Psoas muscle (tissue), 8 donors: ENCODE results near the gene SHPK. TPM values are rescaled to one million over a fixed set of nuclear protein-coding genes. Genes with fewer than 3 reads are reported as not detected.

Source experiments
- ATAC-seq, 4 donors: fragments of 200-7000 bp; cut with Tn5 transposase; one replicate each; pipeline ENCODE4 v1.9.1; 2020; ENCODE audit warnings: moderate library complexity in 3 of 4, mild to moderate bottlenecking in 2 of 4
- DNase-seq, 2 donors: peaks; one replicate each; pipeline ENCODE4 v3.0.0-alpha.2; 2020
- H3K27ac ChIP-seq: fragments of 200-600 bp; one replicate; pipeline ENCODE4 v1.8.0; 2022
- H3K27me3 ChIP-seq, 3 donors: fragments of 200-600 bp in 1 of 3; one replicate each; pipeline versions ENCODE4 v1.6.1 to v1.8.0; 2013 to 2022; ENCODE audit warnings: low read length in 2 of 3, mild to moderate bottlenecking in 2 of 3, moderate library complexity in 1 of 3; ENCODE audit not compliant: insufficient read depth in 3 of 3
- H3K36me3 ChIP-seq, 2 donors: fragments of 200-600 bp in 1 of 2; one replicate each; pipeline versions ENCODE4 v1.6.1 to v1.8.0; 2013 to 2022; ENCODE audit warnings: low read depth in 1 of 2, mild to moderate bottlenecking in 1 of 2, moderate library complexity in 1 of 2; ENCODE audit not compliant: insufficient read depth in 1 of 2
- H3K4me1 ChIP-seq: fragments of 200-600 bp; one replicate; pipeline ENCODE4 v1.8.0; 2022
- H3K4me3 ChIP-seq: fragments of 200-600 bp; one replicate; pipeline ENCODE4 v1.8.0; 2022; ENCODE audit warnings: mild to moderate bottlenecking
- H3K9me3 ChIP-seq: fragments of 200-600 bp; one replicate; pipeline ENCODE4 v1.8.0; 2022
- CTCF ChIP-seq: fragments of 200-600 bp; IDR thresholded peaks from one replicate; pipeline ENCODE4 v1.8.0; 2022; ENCODE audit warnings: antibody characterized with exemption
- WGBS, 3 donors: extraction: QIAGEN DNeasy Blood & Tissue Kit; methylation state at CpG; one replicate each; pipeline versions ENCODE4 v1.1.6 to v1.1.7; 2013; 5-methylcytosine and 5-hydroxymethylcytosine counted together
- intact Hi-C, 2 donors: fragments of 100-400 bp; cut with DNase I; formaldehyde crosslinking; loops; one replicate each; pipeline versions ENCODE4 v1.11.0 to v1.14.2; 2022
- polyA plus RNA-seq, 3 donors: library from polyadenylated mRNA; stranded (reverse); fragments of 200-250 nt; gene quantifications; one replicate each; pipeline ENCODE4 v1.2.3, GENCODE V29; 2013
- total RNA-seq, 4 donors: library from RNA; stranded (reverse); fragmentation: NEBNext Ultra II Directional in 2 of 4; extraction: Animal tissue kit (Norgen Biotek cat#: 25700) in 2 of 4; gene quantifications; one replicate each; pipeline versions ENCODE4 v1.2.1 to v1.2.4, GENCODE V29; 2021 to 2023
- donor health status: healthy with polysubstance abuse.
- donor health status: DM: no; HTN: no; CAD: no; lungs with moderate emphysema.
- donor health status: Bipolar disorder and iron deficiency.
- donor health status: healthy.
- donor health status: DM: yes; HTN: yes; CAD: no.
- donor health status: DM: no; HTN: no; CAD: no.
- donor health status: DM: no; HTN: no; CAD: no.
- donor health status: DM: yes; HTN: yes; CAD: no.

The SHPK gene
- total and polyA plus RNA-seq, 7 donors = 1.7 to 3.8 (median 2.2) TPM

DNA sequence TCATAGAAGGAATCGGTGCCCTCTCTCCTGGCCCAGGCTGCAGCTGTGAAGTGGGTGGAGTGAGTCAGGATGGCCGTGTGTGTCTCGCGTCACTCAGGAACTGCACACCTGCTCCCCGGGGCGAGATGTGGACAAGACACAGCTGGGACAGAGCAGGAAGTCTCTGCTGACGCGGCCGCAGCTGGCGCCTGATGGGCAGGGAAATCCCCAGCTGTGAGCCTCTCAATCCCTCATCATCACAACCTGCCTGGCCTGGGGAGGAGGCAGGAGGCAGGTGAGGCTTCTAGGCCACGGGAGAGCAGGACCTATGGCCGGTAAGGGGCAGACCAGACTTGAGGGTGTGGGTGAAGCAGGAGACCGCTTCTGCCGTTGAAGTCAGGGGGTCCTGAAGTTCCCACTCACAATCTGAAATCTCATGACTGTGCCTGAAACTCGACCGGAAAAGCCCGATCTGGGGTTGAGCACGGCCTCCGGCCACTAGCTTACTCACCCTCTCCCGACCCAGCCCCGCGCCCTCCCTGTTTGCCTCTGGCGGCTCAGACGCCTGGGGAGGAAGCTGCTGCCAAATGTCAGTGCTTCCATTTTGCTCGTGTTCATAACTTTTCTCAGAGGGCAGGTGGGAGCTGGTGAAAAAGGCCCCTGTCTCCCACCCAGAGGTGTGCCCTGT is 77.3 kb downstream of the SHPK start:
- DNase-seq (no peak), ATAC-seq (peak; percentile 23 to 38 (median 32))
- TF ChIP-seq CTCF = no peak
- H3K4me3 ChIP-seq = no peak overlapping the region
- H3K27me3 ChIP-seq = no peaks in the 10 kb centered on the region
- H3K9me3 ChIP-seq = no peaks in the 10 kb centered on the region
- H3K36me3 ChIP-seq = no peaks in the 10 kb centered on the region
- intact Hi-C loops = no loop called here
- H3K4me1 ChIP-seq = peaks cover 9% of the 10 kb centered on the region
- no peak overlapping the region for H3K27ac ChIP-seq
- 32 to 49% (median 36%) methylated on average over 25 of the region's 25 CpGs for WGBS, 3 donors

Other genes starting within 250 kb of the SHPK start
- gene OR3A2, start 249.9 kb downstream of the SHPK start, total RNA-seq = under 1 TPM in 2 of 4 donors, not detected in 2; 0.36 to 0.40 TPM
- gene OR3A2, start 249.9 kb downstream of the SHPK start, polyA plus RNA-seq = under 1 TPM in 1 of 3 donors, not detected in 2; 0.04 TPM
- under 1 TPM in 1 of 4 donors, not detected in 3; 0.34 TPM for gene OR1E1, start 237.8 kb downstream of the SHPK start, total RNA-seq
- under 1 TPM in 1 of 3 donors, not detected in 2; 0.04 TPM for gene OR1E1, start 237.8 kb downstream of the SHPK start, polyA plus RNA-seq
- gene OR3A3, start 224.9 kb downstream of the SHPK start, total RNA-seq = not detected
- gene OR3A3, start 224.9 kb downstream of the SHPK start, polyA plus RNA-seq = not detected
- gene OR1E2, start 202.4 kb downstream of the SHPK start, total RNA-seq = not detected
- gene OR1E2, start 202.4 kb downstream of the SHPK start, polyA plus RNA-seq = not detected
- under 1 TPM in 2 of 4 donors, not detected in 2; 0.50 to 0.54 TPM for gene SPATA22, start 164.4 kb downstream of the SHPK start, total RNA-seq
- gene SPATA22, start 164.4 kb downstream of the SHPK start, polyA plus RNA-seq = under 1 TPM in 2 of 3 donors, not detected in 1; 0.05 to 0.12 TPM
- gene ASPA, start 160.3 kb downstream of the SHPK start, total RNA-seq = 1 to 10 TPM; 2.9 to 4.8 (median 3.9) TPM
- gene ASPA, start 160.3 kb downstream of the SHPK start, polyA plus RNA-seq = 1 to 10 TPM in 2 of 3 donors, under 1 TPM in 1; 0.68 to 2.3 (median 1.2) TPM
- 10 to 100 TPM in 1 of 4 donors, 1 to 10 TPM in 1, under 1 TPM in 2; 0.71 to 10.1 (median 1.1) TPM for gene TRPV3, start 78.4 kb downstream of the SHPK start, total RNA-seq
- gene TRPV3, start 78.4 kb downstream of the SHPK start, polyA plus RNA-seq = under 1 TPM; 0.32 to 0.38 (median 0.36) TPM
- 1 to 10 TPM; 1.4 to 3.6 (median 2.7) TPM for gene TRPV1, start 26.8 kb downstream of the SHPK start, total RNA-seq
- 1 to 10 TPM; 1.8 to 4.8 (median 3.1) TPM for gene TRPV1, start 26.8 kb downstream of the SHPK start, polyA plus RNA-seq
- gene CTNS, start 510 bp upstream of the SHPK start, total RNA-seq = 10 to 100 TPM; 10.1 to 14.9 (median 11.0) TPM
- gene CTNS, start 510 bp upstream of the SHPK start, polyA plus RNA-seq = 10 to 100 TPM in 1 of 3 donors, 1 to 10 TPM in 2; 7.3 to 32.7 (median 9.2) TPM
- gene TAX1BP3, start 32.3 kb upstream of the SHPK start, total RNA-seq = 10 to 100 TPM; 20.4 to 23.9 (median 22.8) TPM
- 10 to 100 TPM; 30.3 to 75.7 (median 40.1) TPM for gene TAX1BP3, start 32.3 kb upstream of the SHPK start, polyA plus RNA-seq
- gene EMC6, start 32.6 kb upstream of the SHPK start, total RNA-seq = 100 to 1,000 TPM in 1 of 4 donors, 10 to 100 TPM in 3; 91.6 to 135 (median 97.0) TPM
- 100 to 1,000 TPM; 247 to 270 (median 264) TPM for gene EMC6, start 32.6 kb upstream of the SHPK start, polyA plus RNA-seq
- gene P2RX5, start 59.9 kb upstream of the SHPK start, total RNA-seq = 10 to 100 TPM; 29.7 to 76.7 (median 35.7) TPM
- gene P2RX5, start 59.9 kb upstream of the SHPK start, polyA plus RNA-seq = 100 to 1,000 TPM in 1 of 3 donors, 10 to 100 TPM in 2; 15.5 to 138 (median 30.5) TPM
- gene HASPIN, start 87.7 kb upstream of the SHPK start, total RNA-seq = 1 to 10 TPM in 2 of 4 donors, under 1 TPM in 2; 0.69 to 2.1 (median 0.92) TPM
- gene HASPIN, start 87.7 kb upstream of the SHPK start, polyA plus RNA-seq = 1 to 10 TPM in 2 of 3 donors, under 1 TPM in 1; 0.15 to 2.7 (median 1.2) TPM
- 10 to 100 TPM; 13.8 to 23.6 (median 17.4) TPM for gene ITGAE, start 164.9 kb upstream of the SHPK start, total RNA-seq
- 10 to 100 TPM; 33.8 to 47.8 (median 35.5) TPM for gene ITGAE, start 164.9 kb upstream of the SHPK start, polyA plus RNA-seq
- gene NCBP3, start 210.0 kb upstream of the SHPK start, total RNA-seq = 10 to 100 TPM; 10.9 to 23.5 (median 17.7) TPM
- 10 to 100 TPM in 1 of 3 donors, 1 to 10 TPM in 2; 9.3 to 15.1 (median 9.9) TPM for gene NCBP3, start 210.0 kb upstream of the SHPK start, polyA plus RNA-seq